Hematopoietic multipotent progenitor cell treated with erythropoietin and hydrocortisone succinate and interleukin-3 and kit ligand, for 17 days (in vitro differentiated cells): Measurements from ENCODE around the gene ZNF599.

Source experiments
- DNase-seq: peaks from one replicate; pipeline ENCODE4 v3.0.0-alpha.2; 2015; ENCODE audit warnings: low spot score

Gene ZNF599

DNA sequence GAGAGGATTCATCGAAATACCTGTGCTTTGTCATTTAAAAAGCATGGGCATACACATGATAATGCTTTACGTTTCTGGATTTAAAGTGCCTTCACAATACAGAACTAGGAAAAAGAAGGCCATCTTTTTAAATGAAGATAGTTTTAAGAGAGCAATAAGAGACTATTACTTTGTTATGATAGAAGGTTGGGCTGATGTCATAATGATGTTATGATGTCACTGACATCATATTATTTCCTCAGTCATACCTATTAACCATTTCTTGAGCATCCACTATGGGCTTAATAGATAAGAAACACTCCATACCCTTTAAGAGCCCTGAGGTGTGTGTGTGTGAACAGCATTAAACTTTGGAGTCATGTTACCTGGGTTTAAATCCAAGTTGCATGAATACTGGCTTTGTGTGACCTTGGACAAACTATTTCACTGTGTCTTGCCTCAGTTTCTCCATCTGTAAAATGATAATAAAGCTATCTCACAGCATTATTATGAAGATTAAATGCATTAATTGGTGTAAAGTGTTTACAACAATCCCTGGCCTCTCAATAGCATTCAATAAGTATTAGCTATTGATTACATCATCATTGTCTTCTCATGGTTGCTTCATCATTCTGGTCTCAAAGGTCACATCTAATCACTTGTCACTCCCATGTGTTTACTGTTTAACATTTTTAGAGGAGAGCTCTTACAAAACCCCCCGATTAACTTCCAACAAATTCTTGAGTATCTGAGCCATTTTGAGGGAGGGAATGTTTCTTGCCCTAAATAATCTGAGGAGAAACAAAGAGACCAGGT lies 27.9 kb downstream of the ZNF599 start:
- no peak for DNase-seq

DNA sequence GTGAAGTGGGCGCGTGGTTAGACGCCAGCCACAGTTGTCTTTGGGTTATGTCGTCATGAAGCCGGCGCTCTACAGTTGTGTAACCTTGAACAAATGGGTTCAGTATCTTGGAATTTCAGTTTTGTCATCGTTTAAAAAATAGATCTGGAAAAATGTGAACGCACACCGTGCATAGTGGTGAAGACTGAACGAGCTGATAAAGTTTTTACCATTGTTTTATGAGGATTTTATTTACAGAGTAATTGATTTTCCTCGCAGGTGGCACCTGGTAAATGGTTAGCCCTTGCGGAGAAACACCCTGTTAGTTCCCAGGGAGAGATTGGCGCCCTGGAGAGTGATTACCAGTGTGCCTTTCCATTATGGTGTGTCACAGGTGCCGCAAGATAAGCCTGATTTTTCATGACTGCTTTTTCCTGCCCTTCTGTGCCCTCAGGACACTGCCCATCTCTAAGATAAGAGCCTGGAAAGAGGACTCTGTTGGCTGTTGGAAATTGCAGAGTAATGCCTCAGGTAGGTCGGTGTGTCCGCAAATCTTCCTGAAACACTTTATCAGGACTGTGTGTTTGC lies 38.4 kb downstream of the ZNF599 start:
- no peak for DNase-seq

DNA sequence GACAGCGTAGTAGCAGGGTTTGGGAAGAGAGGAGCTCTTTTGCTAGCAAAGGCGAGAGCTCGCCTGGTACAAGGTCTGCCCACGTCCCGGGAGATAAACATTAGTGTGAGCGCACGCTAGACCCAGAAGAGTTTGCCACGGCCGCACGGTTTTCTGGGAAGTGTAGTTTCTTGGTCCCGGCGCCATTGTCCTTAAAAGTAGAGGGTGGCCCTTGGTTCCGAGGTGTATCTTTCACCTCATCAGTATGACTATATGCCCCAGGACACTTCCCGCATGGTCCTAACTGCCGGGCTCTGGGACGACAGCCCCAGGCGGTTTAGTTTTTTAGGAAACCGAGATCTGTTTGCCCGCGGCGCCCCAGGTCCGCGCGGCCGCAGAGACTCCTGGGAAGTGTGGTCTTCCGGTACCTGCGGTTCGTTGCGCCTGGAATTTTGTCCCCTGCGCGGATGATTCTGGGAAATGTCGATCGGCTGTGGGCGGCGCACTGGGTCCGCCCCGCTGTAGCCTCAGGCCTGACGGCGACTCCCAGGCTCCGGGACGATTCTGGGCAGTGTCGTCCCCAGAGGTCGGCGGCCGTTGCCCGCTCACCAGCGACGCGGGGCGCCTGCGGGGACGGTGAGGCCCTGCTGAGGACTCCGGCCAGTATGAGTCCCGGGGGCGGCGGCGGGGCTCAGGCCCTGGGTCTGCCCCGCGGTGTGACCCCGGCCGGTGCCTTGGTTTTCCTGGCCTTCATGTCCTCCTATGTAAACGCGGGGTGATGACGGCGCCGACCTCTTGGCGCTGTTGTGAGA lies 39.1 kb downstream of the ZNF599 start, which contains the start of gene ZNF181:
Gene ZNF181, plus strand, starts transcription at position 498 of the 791 bp plus-strand sequence. CDS start 795 bp downstream, outside the sequence.
- peak; percentile 87 for DNase-seq

DNA sequence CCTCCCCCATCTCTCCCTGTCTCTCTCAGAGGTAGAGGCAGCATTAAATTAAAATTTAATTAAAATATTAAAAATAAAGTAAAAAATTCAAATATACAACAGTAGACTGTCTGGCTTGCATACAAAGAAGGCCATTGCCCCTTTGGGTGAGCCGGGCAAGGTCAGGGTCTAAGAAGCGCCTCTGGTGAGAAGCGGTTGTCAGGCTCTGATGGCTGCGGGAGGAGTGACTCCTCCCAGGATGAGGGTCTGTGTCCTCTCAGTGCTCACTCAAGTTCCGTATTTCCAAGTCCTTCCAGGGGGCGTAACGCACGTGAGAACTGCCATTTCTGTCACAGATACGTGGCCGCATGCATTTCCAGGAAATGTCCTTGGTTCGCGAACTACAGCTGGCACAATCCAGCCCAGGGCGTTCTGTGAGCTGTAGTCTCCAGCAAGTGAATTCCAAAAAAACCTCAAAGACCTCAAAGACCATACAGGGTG lies 39.7 kb downstream of the ZNF599 start:
- DNase-seq, result no peak

DNA sequence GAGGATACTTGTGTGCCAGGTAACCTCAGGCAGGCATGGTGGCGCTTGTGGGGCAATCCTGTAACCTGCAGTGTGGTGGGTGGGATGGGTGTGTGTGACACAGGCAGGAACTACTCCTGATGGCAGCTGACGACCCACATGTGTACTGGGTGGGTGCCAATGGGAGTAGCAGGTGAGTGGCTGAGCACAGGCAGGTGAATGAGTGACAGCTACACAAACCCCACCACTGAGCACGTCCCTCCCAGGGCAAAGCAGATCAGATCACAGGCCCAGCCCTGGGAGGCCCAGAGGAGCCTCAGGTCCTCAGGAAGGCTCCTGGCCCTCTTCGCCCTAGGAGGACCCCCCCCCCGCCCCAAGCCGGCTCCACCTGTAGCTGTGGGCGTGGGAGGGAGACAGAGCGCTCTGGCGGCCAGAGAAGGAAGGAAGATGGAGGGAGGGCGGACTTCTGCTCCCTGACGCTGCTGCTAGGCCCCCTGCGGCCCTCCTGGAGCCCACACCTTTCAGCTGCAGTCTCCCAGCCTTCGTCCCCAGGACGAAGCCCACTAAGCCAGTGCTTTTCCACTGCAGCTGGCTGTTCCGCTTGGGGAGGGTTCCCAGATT lies 40.3 kb downstream of the ZNF599 start:
- no peak for DNase-seq

DNA sequence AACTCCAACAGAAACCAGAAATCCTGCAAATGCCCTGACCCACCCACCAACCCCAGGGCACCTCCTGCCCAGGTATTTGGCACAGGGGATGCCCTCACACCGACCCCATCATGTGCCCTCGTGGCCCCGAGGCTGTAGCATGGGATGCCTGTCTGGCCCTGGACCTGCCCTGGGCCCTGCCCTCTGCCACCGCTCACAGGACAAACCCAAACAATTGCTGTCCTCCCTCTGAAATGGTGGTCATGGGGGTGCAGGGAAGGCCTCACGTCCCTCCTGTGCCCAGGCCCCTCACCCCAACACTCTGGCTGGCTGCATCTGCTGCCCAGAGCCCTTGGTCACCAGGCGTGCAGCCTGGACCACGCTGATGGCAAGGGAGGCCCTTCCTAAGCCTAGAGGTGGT lies 41.1 kb downstream of the ZNF599 start:
- no peak for DNase-seq

DNA sequence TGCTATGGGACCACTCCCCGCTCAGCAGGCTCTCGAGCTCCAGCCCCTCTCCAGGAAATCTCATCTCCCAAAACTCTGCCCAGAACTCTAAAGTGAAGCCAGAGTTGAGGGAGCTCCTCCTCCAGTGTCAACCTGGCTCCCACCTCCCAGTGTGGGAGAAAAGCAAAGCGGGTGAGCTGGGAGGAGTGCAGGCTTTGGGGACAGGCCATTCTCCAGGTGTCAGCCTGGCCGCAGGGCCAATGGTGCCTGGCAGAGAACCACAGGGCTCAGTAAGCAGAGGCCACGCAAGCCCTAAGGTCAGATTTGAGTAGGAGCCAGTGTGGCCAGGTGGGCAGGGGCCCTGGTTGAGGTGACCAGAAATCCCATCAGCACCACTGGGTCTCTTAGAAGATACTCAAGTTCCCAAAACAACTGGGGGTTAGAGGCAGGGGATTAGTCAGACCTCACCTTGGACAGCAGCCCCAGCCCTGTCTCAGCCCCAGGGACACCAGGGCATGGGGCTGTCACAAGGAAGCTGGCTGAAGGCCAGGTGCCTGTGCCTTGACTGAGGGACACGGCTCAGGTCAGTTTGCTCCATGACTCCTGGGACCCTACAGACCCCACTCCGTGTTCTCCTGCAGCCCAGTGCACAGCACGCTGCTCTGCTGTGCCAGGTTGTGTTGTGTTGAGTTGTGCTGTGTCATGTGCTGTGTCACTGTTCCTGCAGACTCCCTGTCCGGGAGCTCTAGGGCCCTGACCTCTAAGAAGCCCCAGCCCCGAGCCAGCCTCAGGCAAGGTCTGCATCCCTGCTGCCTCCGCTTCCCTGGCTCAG lies 41.8 kb downstream of the ZNF599 start:
- DNase-seq, result peak; percentile 19

DNA sequence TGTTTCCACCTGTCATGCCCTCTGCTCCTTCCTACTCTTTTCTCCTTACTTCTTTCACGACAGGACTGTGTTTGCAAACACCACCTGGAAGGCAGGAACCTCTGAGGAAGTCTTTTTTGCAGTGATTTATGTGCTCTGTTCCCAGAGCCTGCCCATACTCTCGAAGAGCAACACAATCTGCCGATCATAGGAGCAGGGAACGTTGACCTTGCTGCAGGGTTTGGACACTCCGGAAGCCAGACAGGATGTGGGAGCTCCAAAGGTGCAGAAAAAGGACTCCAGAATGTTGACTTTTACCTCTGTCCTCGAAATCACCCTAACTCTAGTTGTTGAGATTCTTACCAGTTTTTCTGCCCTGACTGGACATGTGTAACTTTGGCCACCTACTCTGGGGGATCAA lies 47.6 kb downstream of the ZNF599 start:
- DNase-seq, result no peak

DNA sequence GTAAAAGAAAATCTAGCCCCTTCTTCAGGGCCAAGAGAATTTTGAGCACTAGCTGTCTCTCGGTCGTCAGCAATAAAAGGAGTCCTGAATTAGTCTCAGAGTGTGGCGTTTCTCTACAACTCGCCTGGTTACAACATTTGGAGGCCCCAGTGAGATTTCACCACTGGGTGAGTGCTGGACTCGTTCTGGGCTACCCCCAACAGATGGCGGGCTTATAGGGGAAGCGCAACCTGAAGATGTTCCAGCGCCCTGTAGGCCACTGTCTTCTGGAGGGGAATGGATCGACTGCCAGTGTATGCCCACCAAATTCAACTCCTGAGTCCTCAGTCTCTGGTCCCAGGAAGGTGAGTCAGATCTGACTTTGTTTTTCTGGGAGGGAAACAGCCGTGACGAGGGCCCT lies 50.7 kb downstream of the ZNF599 start:
- no peak for DNase-seq

DNA sequence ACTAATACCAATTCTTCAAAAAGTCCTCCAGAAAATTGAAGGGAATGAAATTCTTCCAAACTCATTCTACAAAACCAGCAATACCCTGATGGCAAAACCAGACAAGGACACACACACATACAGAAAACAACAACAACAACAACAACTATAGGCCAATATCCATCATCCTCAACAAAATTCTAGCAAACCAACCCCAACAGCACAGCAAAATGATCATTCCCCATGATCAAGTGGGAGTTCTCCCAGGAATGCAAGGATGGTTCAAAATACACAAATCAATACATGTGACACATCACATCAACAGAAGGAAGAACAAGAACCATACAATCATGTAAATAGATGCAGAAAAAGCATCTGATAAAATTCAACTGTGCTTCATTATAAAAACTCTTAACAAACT lies 57.7 kb downstream of the ZNF599 start:
- DNase-seq, result no peak

DNA sequence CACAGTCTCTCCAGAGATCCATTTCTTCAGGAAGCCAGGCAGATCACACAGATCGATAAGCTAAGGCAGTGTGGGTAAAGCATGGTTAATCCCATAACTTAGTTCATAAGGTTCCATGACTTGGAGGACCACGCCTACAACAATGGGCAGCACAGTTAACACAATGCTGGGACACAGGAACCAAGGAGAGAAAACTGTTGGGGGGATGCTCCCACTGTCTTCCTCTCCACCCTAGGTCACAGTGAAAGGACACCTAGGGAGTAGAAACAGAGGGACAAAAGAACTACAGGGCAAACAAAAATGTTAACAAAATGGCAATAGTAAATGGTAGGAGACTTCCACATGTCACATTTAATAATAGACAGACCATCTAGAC lies 59.8 kb downstream of the ZNF599 start:
- no peak for DNase-seq

DNA sequence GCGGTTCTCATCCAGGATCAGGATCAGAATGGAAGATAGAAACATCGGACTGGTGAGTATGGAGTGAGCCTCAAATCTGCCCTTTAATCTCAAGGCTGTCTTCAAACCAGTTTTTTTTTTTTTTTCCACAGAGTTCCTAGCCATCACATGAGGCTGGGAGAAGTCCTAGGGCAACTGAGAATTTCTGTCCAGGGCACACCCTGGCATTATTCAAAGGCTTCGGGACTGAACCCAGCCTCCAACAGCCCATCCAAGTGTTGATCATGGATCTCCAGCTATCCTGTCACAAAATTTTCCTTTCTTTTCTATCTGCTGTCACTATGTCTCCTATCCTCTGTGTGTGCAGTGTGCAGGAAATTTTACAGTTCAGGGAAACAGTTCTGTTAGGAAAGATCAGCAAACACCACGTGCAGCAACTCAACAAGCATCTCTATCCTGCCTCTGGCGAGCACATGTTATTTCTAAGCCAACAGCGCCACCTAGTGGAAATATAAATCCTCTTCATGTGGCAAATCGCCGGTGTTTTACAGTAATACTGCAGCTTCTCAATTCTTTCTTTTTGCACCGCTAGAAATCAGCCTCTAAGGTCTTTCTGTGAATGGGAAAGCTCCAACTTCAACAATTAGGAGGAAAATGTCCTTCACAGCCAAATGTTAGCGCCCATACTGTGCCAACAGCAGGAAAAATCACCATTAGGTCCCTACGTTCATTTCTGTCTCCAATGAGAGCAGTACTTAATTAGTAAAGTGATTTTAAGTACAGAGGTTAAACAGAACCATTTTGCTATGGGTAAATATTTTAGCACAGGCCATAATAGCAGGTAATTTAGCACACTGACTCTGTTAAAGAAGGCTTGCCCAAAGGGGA lies 60.4 kb downstream of the ZNF599 start:
- DNase-seq, result peak; percentile 82

DNA sequence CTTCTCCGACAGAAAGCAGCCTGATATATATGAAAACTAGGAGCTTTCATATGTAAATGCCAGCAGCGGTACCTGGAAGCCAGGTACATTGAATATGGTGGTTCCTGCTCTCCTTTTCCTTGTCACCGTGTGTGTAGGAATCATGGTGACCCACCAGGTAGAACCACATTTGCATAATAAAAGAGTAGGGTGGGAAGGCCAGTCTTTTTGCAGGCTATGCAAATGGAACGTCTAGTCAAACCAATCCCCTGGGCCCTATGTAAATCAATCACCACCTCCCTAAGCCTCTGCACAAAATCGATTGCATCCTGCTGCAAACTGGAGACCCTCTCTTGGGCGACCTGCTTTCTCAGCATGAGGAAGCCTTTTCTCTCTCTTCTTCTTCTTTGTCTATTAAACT lies 61.1 kb downstream of the ZNF599 start:
- no peak for DNase-seq
